Duodenal mucosa (tissue), 2 donors: ENCODE results near the gene CRTAC1.

Experiments
- H3K27ac ChIP-seq: one replicate; pipeline ENCODE4 v1.7.0; 2013; ENCODE audit warnings: low read depth, low read length
- H3K27me3 ChIP-seq, 2 donors: one replicate each; pipeline ENCODE4 v1.7.0; 2013; ENCODE audit warnings: low read length in 2 of 2, control low read depth in 1 of 2; ENCODE audit not compliant: insufficient read depth in 2 of 2, control insufficient read depth in 1 of 2
- H3K36me3 ChIP-seq, 2 donors: one replicate each; pipeline ENCODE4 v1.7.0; 2013; ENCODE audit warnings: low read length in 2 of 2, control low read depth in 1 of 2; ENCODE audit not compliant: insufficient read depth in 2 of 2, control insufficient read depth in 1 of 2
- H3K4me1 ChIP-seq, 2 donors: one replicate each; pipeline ENCODE4 v1.7.0; 2013; ENCODE audit warnings: low read length in 2 of 2, control low read depth in 1 of 2; ENCODE audit not compliant: insufficient read depth in 2 of 2, control insufficient read depth in 1 of 2
- H3K4me3 ChIP-seq, 2 donors: one replicate each; pipeline ENCODE4 v1.7.0; 2013; ENCODE audit warnings: low read length in 2 of 2, low read depth in 1 of 2
- H3K9ac ChIP-seq, 2 donors: one replicate each; pipeline ENCODE4 v1.7.0; 2013; ENCODE audit warnings: low read length in 2 of 2, low read depth in 1 of 2
- H3K9me3 ChIP-seq, 2 donors: one replicate each; pipeline ENCODE4 v1.7.0; 2013; ENCODE audit warnings: low read length in 2 of 2, control low read depth in 1 of 2; ENCODE audit not compliant: control insufficient read depth in 1 of 2

CRTAC1 gene

DNA sequence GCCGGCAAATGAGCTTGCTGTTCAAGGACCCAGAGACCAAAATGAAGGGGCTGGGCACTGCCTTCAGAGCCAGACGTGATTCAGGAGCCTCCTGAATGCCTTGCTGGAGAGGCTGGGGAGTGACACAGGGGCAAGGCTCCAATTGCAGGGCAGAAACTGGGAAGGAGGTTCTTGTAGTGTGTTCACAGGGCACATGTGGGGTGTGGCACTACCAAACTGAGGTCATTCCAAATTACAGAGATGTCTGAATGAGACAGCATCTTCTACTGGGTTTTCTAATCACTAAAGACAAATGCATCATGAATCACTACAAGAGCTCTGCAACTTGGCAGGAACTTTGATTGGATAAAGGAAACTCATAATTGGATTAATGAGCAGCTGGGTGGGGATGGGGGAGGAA, 17.8 kb downstream of the CRTAC1 start:
- H3K9me3 ChIP-seq = no peaks in the 10 kb centered on the region
- peaks cover 4 to 9% of the 10 kb centered on the region in 2 donors for H3K27me3 ChIP-seq
- H3K4me1 ChIP-seq = no peaks in the 10 kb centered on the region
- no peak overlapping the region for H3K9ac ChIP-seq
- no peak overlapping the region for H3K27ac ChIP-seq
- no peak overlapping the region for H3K4me3 ChIP-seq
- H3K36me3 ChIP-seq = no peaks in the 10 kb centered on the region

DNA sequence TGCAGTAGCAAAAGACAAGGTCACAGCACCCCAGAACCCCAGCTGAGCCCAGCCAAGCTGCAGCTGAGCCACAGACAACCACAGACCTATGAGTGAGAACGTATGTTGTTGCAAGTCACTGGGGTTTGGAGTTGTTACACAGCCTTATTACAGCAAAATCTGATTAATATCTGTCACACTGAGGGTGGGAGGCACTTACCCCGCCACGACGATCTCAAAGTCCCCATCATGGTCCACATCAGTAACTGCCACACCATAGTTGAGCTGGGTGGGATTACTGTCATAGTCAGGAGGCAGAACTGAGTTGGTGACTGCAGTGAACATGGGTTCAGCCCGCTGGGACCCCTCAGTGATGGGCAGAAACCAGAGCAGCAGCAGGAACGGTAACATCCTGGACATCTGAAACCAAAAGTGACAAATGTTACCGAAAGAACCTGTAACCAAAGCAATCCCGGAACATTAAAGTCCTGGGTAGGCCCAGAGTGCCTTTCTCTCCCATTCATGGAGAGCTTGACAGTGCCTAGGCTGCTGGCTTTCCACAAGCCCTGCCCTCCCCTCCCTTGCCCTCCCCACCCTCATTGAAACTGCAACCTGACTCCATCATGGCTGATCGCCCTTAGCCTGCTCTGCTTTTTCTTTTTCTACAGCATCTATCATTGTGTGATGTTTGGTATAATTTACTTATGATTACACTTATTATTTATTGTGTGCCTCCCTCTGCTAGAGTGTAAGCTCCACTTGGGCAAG, 19.3 kb downstream of the CRTAC1 start:
- Histone ChIP-seq H3K9ac (no peak overlapping the region), H3K4me3 (no peak overlapping the region), H3K27ac (no peak overlapping the region), H3K27me3 (peaks cover 1 to 3% of the 10 kb centered on the region in 2 donors), H3K4me1 (peaks cover 0 to 7% of the 10 kb centered on the region in 2 donors), H3K9me3 (no peaks in the 10 kb centered on the region), H3K36me3 (no peaks in the 10 kb centered on the region)

DNA sequence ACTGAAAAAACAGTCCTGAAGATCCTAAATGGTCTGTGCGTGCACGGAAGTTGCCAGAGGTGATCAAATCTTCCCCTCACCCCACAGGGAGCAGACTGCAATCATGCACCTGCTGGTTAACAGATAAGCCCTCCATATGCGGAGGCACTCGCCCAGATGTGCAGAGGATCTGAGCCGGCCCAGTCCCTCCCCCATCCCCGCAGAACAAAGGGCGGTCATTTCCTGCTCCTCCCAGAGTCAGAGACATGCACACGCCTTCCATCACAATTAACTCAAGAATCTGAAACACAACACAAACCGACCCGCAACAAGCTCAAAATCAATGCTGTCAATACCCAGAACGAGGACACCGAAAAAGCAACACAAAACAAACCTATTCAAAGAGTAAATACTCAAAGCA, 24.2 kb downstream of the CRTAC1 start:
- no peaks in the 10 kb centered on the region for H3K36me3 ChIP-seq
- no peak overlapping the region for H3K27ac ChIP-seq
- peaks cover 0 to 7% of the 10 kb centered on the region in 2 donors for H3K27me3 ChIP-seq
- no peak overlapping the region for H3K9ac ChIP-seq
- peaks cover 0 to 7% of the 10 kb centered on the region in 2 donors for H3K4me1 ChIP-seq
- H3K4me3 ChIP-seq = peak overlapping the region in 1 of 2 donors; percentile 43
- H3K9me3 ChIP-seq = no peaks in the 10 kb centered on the region

DNA sequence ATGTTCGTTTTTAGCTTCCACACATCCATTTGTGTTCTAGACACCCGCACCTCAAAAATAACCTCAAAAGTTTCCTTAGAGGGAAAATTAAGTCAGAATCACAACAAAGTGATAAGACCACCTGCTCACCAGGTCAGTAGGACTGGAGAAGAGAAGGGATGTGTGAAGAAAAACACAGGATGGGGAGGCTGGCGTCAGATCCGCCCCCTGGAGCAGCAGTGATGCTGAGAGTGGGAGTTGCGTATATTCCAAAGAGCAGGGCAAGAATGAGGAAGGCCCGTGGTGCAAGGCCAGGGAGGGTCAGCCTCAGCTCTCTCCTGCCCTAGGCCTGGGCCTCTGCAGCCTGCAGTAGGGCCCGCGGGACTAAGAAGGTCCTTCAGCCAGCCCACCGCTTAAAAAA, 28.7 kb downstream of the CRTAC1 start:
- Histone ChIP-seq H3K9me3 (no peaks in the 10 kb centered on the region), H3K27me3 (peaks cover 0 to 7% of the 10 kb centered on the region in 2 donors), H3K27ac (no peak overlapping the region), H3K4me1 (peaks cover 0 to 7% of the 10 kb centered on the region in 2 donors), H3K9ac (no peak overlapping the region), H3K36me3 (no peaks in the 10 kb centered on the region), H3K4me3 (no peak overlapping the region)

DNA sequence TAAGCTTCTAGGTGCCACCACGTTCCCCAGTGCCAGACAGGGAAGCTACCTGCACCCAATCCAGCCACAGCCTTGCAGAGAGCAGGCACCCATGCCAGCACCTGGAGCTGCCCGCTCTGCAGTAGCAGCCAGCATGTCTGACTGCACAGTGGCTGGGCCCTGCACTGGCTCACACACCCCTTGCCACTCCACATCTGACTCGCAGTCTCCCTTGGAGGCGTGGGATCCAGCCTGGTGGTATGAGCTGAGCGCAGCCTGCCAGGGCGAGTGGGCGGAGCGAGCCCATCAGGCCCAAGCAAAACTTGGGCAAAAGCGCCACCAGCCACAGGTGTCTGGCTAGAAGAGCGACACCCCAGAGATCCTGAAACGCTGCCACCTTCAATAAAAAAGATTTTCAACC, 30.1 kb downstream of the CRTAC1 start:
- no peaks in the 10 kb centered on the region for H3K27me3 ChIP-seq
- H3K4me3 ChIP-seq = no peak overlapping the region
- H3K9ac ChIP-seq = no peak overlapping the region
- H3K9me3 ChIP-seq = no peaks in the 10 kb centered on the region
- H3K27ac ChIP-seq = no peak overlapping the region
- no peaks in the 10 kb centered on the region for H3K36me3 ChIP-seq
- H3K4me1 ChIP-seq = no peaks in the 10 kb centered on the region

DNA sequence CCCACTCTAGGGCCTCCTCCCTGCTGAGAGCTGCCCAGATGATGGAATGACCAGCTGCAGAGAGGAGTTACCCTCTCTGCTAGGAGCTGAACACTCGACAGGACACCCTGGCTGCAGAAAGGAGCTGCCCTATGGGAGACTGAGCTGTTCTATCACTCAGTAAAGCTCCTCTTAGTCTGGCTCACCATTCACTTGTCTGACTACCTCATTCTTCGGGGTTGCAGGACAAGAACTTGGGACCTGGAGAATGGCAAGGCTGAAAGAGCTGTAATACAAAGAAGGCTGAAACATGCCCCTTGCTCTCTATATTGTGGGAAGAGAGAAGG, 30.5 kb downstream of the CRTAC1 start:
- no peak overlapping the region for H3K27ac ChIP-seq
- H3K4me3 ChIP-seq = no peak overlapping the region
- H3K36me3 ChIP-seq = no peaks in the 10 kb centered on the region
- H3K4me1 ChIP-seq = no peaks in the 10 kb centered on the region
- no peaks in the 10 kb centered on the region for H3K27me3 ChIP-seq
- H3K9ac ChIP-seq = no peak overlapping the region
- no peaks in the 10 kb centered on the region for H3K9me3 ChIP-seq

DNA sequence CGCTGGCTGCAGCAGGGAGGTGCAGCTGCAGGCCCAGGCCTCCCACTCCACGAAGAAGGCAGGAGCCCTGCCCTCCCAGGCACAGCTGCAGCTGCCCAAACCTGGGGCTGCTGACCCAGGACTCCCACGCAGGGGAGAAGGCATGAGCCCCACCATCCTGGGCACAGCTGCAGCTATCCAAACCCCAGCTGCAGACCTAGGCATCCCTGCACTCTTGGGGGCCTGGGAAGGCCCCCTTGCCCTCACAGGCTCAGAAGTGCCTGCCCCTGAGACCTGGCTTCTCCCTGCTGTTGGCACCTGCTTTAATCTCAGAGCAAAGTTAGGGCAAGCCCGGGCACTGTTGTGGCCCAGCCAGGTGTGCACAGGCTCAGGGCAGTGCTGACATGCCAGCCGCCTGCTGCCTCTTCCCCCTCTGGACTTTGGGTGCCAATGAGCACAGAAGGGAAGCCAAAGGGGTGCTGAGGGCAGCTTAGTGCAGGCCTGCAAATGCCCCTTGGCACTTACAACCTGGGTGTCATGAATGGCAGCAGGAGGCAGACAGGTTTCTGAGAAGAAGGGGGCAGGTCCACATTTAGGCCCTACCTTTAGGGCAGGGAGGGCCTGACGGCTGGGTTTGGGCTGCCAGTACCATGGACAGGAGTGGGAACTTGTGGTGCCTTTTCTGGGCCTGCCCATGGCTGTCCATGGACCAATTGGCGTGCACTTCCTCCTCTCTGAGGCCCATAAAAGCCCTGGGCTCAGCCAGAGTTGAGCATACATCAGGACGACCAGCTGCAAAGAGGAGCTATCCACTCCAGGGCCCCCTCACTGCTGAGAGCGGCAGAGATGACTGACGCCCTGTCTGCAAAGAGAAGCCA, 31.1 kb downstream of the CRTAC1 start:
- Histone ChIP-seq H3K36me3 (no peaks in the 10 kb centered on the region), H3K27ac (no peak overlapping the region), H3K4me1 (no peaks in the 10 kb centered on the region), H3K27me3 (no peaks in the 10 kb centered on the region), H3K4me3 (no peak overlapping the region), H3K9me3 (no peaks in the 10 kb centered on the region), H3K9ac (no peak overlapping the region)

DNA sequence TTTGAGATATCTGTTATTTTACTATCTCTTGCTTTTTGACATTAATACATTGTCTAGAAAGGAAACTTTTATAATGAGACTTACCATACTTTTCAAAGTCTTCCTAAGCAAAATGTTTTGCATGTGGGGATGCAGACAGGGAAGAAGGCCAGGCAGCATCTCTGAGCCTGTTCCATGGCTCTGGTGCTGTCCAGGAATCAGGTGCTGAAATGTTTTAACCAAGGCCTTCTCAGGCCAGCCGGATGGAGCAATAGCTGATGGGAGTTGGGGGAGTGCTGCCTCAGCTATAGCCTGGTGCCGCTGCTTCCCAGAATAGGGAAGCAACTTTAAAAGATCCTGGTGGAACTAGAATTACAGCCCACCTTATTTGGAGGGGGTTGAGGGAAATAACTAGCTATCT, 38.5 kb downstream of the CRTAC1 start:
- Histone ChIP-seq H3K4me1 (no peaks in the 10 kb centered on the region), H3K27ac (no peak overlapping the region), H3K9ac (no peak overlapping the region), H3K9me3 (no peaks in the 10 kb centered on the region), H3K36me3 (no peaks in the 10 kb centered on the region), H3K27me3 (no peaks in the 10 kb centered on the region), H3K4me3 (no peak overlapping the region)

DNA sequence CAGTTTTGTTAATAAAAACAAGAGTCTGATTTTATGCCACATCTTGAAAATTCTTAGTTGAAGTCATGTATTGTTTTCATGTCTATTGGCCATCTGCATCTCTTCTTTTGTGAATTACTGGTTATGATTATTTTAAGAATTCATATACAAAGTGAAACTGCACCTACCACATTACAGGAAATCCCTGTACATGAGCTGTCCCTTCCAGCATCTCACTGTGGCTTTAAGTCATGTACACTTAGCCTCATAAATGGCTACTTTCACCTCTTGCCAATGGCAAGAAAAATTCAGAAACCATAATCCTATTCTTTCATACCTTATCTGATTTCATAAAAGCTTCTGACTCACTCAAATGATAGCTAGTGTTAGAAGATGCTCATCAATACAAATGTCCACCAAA, 48.6 kb downstream of the CRTAC1 start:
- Histone ChIP-seq H3K9ac (no peak overlapping the region), H3K27me3 (peaks cover 8 to 10% of the 10 kb centered on the region in 2 donors), H3K4me3 (no peak overlapping the region), H3K27ac (no peak overlapping the region), H3K9me3 (no peaks in the 10 kb centered on the region), H3K4me1 (no peaks in the 10 kb centered on the region), H3K36me3 (no peaks in the 10 kb centered on the region)

DNA sequence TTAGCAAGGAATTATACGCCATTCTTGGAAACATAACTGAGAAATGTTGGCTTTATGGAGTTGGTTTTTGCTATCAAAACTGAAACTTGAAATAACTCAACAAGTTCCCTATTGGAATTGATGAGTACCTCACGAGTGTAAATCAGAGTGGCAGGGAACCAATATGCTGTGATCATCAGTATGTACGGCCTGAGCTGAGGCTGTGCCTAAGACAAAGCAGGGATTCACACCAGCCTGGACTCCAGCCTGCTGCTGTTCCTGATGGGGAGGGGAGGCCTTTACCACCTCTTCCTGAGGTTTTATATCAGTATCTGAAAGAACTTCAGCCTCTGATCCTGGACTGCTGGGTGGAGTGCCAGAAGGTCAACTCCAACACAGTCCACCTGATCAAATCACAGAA, 52.7 kb downstream of the CRTAC1 start:
- Histone ChIP-seq H3K9me3 (no peaks in the 10 kb centered on the region), H3K36me3 (no peaks in the 10 kb centered on the region), H3K27me3 (peaks cover 19 to 25% of the 10 kb centered on the region in 2 donors), H3K4me3 (no peak overlapping the region), H3K27ac (no peak overlapping the region), H3K9ac (no peak overlapping the region), H3K4me1 (no peaks in the 10 kb centered on the region)
